Skeletal muscle satellite cell (primary cell): ENCODE measurements around the gene FKRP.
"Not testable (repeated sequence)": the region's sequence is repeated elsewhere in the genome, so short reads cannot be mapped to it uniquely, and the experiment has no call there.

Source experiments
- H3K27me3 ChIP-seq: 2 replicates; pipeline ENCODE4 v1.7.0; 2013; ENCODE audit warnings: low read length; ENCODE audit not compliant: control insufficient read depth, insufficient read depth
- H3K36me3 ChIP-seq: 2 replicates; pipeline ENCODE4 v1.7.0; 2013; ENCODE audit warnings: mild to moderate bottlenecking, control low read depth, low read length; ENCODE audit not compliant: insufficient read depth
- H3K4me1 ChIP-seq: 2 replicates; pipeline ENCODE4 v1.7.0; 2013; ENCODE audit warnings: low read length; ENCODE audit not compliant: control insufficient read depth, insufficient read depth
- H3K4me2 ChIP-seq: 2 replicates; pipeline ENCODE4 v1.7.0; 2013; ENCODE audit warnings: mild to moderate bottlenecking, low read length
- H3K4me3 ChIP-seq: 2 replicates; pipeline ENCODE4 v1.7.0; 2013; ENCODE audit warnings: low read length
- H3K9ac ChIP-seq: 2 replicates; pipeline ENCODE4 v1.7.0; 2013; ENCODE audit warnings: mild to moderate bottlenecking, low read depth, low read length, moderate library complexity
- H3K9me3 ChIP-seq: replicated peaks from 2 replicates; pipeline ENCODE4 v1.7.0; 2013; ENCODE audit warnings: mild to moderate bottlenecking, control low read depth, low read length

Gene FKRP

DNA sequence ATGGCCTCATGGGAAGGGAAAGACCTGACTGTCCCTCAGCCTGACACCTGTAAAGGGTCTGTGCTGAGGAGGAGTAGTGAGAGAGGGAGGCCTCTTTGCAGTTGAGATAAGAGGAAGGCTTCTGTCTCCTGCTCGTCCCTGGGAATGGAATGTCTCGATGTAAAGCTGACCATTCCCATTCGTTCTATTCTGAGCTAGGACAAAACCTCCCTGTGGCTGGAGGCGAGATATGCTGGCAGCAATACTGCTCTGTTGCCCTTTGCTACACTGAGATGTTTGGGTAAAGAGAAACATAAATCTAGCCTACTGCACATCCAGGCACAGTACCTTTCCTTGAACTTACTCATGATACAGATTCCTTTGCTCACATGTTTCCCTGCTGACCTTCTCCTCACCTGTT lies 22.9 kb downstream of the FKRP start:
- H3K4me3 ChIP-seq, H3K4me2 ChIP-seq: not testable (repeated sequence)

DNA sequence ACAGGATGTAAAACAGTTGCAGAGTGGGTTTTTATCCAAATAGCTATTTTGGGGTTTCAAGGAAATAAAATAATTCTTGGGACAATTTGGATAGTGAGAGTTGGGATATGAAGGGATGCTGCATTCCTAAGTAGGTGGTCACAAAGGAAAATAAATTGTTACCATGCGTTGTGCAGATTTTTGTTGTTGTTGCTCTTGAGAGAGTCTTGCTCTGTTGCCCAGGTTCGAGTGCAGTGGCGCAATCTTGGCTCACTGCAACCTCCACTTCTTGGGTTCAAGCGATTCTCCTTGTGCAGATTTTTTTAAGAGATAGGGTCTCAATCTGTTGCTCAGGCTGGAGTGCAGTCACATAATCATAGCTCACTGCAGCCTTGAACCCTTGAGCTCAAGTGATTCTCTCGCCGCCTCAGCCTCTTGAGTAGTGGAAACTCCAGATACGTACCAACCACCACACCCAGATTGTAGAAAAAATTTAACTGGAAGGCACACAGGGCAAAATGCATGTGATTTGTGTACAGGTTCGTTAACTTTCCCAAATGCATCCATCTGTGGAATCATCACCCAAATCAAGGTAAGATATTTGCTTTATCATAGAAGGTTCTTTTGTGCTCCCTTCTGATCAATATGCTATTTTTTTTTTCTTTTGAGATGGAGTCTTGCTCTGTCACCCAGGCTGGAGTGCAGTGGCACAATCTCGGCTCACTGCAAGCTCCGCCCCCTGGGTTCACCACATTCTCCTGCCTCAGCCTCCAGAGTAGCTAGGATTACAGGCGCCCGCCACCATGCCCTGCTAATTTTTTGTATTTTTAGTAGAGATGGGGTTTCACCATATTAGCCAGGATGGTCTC lies 26.5 kb downstream of the FKRP start:
- peaks cover 22% of the 10 kb centered on the region for H3K36me3 ChIP-seq
- no peaks in the 10 kb centered on the region for H3K9me3 ChIP-seq
- no peaks in the 10 kb centered on the region for H3K4me1 ChIP-seq
- no peaks in the 10 kb centered on the region for H3K27me3 ChIP-seq
- H3K9ac ChIP-seq, result no peak overlapping the region
- H3K4me3 ChIP-seq, result no peak overlapping the region
- no peak overlapping the region for H3K4me2 ChIP-seq

More for the DNA sequence above, 22.9 kb downstream of the FKRP start:
- H3K27me3 ChIP-seq, H3K36me3 ChIP-seq, H3K4me1 ChIP-seq, H3K9ac ChIP-seq, H3K9me3 ChIP-seq: not testable (repeated sequence)

DNA sequence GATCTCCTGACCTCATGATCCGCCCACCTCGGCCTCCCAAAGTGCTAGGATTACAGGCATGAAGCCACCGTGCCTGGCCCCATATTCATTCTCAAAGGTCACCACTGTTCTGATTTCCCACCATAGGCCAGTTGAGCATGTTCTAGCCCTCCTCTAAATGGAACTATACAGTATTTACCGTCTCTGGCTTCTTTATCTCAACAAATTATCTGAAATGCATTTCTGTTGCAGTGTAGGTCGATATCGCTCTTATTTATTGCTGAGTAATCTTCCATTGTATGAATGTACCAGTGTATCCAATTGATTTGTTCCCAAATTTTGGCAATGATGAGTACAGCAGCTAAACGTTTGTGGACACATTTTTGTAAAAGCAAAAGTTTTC lies 27.2 kb downstream of the FKRP start:
- no peak overlapping the region for H3K4me2 ChIP-seq
- H3K36me3 ChIP-seq, result peaks cover 27% of the 10 kb centered on the region
- H3K4me3 ChIP-seq, result no peak overlapping the region
- no peak overlapping the region for H3K9ac ChIP-seq
- no peaks in the 10 kb centered on the region for H3K4me1 ChIP-seq
- H3K27me3 ChIP-seq, result no peaks in the 10 kb centered on the region
- no peaks in the 10 kb centered on the region for H3K9me3 ChIP-seq

DNA sequence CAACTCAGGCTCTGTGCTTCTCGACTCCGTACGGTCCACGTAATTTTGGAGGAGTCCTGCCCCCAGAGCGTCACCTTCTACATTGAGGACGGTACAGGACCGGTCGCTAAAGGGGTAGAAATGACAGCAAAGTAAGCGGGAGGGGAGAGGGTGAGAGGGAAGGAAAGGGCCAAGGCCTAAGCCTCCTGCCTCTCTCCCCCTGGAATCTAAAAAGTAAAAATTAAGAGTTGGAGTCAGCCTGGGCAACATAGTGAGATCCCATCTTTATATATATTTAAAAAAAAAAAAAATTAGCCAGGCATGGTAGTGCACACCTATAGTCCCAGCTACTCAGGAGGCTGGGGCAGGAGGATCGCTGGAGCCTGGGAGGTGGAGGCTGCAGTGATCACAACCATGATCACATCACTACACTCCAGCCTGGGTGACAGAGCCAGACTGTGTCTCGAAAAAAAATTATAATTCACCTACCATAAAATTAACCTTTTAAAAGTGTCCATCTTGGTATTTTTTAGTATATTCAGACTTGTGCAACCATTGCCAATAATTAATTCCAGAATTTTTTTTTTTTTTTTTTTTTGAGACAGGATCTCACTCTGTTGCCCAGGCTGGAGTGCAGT lies 29.9 kb downstream of the FKRP start:
- Histone ChIP-seq H3K4me3 (no peak overlapping the region), H3K4me1 (no peaks in the 10 kb centered on the region), H3K36me3 (peaks cover 38% of the 10 kb centered on the region), H3K4me2 (no peak overlapping the region), H3K27me3 (no peaks in the 10 kb centered on the region), H3K9me3 (no peaks in the 10 kb centered on the region), H3K9ac (no peak overlapping the region)

DNA sequence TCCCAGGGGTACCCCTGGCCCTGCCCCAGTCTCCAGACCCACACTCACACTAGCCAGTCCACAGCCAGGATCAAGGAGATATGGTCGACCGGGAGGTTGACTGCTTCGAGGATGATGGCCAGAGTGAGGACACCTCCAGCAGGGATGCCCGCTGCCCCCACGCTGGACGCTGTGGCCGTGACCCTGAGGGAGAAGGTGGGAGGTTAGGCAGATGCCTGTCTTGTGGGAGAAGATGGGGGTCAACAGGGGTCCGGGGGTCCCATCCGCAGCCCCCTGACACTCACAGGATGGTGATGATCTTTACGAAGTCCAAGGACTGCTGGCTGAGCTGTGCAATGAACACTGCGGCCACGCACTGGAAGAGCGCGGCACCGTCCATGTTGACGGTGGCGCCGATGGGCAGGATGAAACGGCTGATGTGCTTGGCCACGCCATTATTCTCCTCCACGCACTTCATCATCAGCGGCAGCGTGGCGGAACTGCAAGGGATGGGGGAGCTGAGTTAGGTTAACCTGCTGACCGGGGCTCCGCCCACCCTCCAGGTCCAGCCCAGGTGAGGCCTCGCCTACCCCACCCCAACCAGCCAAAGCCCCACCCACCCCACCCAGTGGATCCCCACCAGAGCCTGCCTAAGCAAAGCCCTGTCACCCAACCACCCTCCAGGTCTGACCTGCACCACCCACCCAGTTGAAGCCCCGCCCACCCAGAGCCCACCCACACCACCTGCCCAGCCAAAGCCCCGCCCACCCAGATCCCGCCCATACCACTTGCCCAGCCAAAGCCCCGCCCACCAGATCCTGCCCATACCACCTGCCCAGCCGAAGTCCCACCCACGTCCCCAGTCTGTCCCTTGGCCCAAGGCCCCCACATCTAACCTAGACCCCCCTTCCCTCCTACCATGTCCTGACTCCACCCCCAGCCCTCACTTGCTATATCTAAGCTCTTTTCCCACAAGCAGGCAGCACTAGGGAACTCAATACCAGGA lies 31.4 kb downstream of the FKRP start:
- Histone ChIP-seq H3K9me3 (no peaks in the 10 kb centered on the region), H3K27me3 (no peaks in the 10 kb centered on the region), H3K4me1 (peaks cover 4% of the 10 kb centered on the region), H3K36me3 (peaks cover 44% of the 10 kb centered on the region), H3K4me2 (no peak overlapping the region), H3K9ac (no peak overlapping the region), H3K4me3 (no peak overlapping the region)

DNA sequence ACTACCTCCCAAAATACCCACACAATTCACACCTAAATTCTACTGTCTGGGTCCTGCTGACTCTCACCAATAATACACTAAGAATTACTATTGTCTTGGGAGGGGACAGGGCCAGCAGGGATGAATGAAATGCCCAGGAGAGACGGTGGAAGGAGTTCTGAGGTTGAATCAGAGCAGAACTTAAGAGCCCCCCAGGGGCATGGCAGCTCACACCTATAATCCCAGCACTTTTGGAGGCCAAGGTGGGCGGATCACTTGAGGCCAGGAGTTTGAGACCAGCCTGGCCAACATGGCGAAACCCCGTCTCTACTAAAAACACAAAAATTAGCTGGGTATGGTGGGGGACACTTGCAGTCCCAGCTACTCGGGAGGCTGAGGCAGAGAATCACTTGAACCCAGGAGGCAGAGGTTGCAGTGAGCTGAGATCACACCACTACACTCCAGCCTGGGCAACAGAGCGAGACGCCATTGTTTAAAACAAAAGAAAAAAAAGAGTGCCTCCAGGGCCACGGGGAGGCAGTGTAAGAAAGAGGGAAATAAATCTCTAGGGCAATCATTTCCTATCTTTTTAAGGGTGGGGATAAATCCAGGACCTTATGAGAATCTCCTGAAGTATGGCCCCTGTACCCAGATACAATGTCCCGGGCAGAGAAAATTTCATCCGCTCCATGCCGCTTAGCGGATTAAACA lies 32.2 kb downstream of the FKRP start:
- H3K9me3 ChIP-seq, result not testable (repeated sequence)

DNA sequence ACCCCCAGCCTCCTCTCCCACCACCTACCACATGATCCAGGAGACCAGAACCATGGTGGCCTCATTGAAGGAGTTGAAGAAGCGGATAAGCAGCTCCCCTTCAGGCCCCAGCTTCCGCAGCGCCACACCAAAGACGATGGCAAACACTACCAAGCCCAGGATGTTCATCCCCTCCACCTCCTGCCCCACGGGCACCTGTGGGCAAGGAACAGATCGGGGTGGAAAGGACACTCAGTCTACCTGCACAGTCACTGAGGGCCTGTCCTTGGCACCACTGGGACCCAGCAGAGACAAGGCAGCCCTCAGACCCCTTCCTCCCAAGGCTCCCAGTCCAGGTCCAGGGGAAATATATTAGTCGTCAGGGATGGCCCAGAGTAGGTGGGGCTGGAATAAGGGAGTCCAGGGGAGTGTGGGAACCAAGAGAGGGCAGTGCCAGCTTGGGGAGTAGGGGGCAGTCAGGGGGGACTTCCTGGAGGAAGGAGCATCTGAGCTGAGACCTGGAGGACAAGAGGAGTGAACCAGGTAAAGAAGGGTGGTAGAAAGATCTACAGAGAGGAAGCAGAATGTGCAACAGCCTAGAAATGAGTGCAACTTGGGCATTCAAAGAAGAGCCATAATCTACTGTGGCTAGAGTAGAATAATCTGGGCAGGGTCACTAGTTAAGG lies 36.6 kb downstream of the FKRP start:
- Histone ChIP-seq H3K4me3 (no peak overlapping the region), H3K27me3 (no peaks in the 10 kb centered on the region), H3K36me3 (peaks cover 43% of the 10 kb centered on the region), H3K9me3 (no peaks in the 10 kb centered on the region), H3K4me2 (no peak overlapping the region), H3K9ac (no peak overlapping the region), H3K4me1 (peaks cover 28% of the 10 kb centered on the region)

More for the DNA sequence above, 32.2 kb downstream of the FKRP start:
- peaks cover 53% of the 10 kb centered on the region for H3K36me3 ChIP-seq
- not testable (repeated sequence) for H3K27me3 ChIP-seq, H3K4me3 ChIP-seq, H3K4me2 ChIP-seq, H3K4me1 ChIP-seq, H3K9ac ChIP-seq

DNA sequence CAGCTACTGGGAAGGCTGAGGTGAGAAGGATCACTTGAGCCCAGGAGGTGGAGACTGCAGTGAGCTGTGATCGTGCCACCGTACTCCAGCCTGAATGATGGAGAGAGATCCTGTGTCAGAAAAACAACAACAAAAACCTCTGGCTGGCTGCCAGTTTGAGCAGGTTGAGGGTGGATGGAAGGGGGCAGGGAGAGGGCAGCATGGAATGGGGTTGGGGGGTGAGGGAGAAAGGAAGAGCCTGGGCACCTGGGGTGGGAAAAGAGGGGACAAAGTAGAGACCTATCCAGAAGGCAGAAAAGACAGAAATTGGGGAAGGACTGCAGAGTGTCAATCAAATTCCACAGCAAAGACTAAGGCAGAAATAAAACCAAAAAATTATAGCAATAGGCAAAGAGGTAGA lies 37.8 kb downstream of the FKRP start:
- Histone ChIP-seq H3K9ac (no peak overlapping the region), H3K4me1 (peaks cover 28% of the 10 kb centered on the region), H3K4me2 (peak overlapping the region; percentile 93), H3K9me3 (no peaks in the 10 kb centered on the region), H3K27me3 (no peaks in the 10 kb centered on the region), H3K4me3 (no peak overlapping the region), H3K36me3 (peaks cover 33% of the 10 kb centered on the region)

DNA sequence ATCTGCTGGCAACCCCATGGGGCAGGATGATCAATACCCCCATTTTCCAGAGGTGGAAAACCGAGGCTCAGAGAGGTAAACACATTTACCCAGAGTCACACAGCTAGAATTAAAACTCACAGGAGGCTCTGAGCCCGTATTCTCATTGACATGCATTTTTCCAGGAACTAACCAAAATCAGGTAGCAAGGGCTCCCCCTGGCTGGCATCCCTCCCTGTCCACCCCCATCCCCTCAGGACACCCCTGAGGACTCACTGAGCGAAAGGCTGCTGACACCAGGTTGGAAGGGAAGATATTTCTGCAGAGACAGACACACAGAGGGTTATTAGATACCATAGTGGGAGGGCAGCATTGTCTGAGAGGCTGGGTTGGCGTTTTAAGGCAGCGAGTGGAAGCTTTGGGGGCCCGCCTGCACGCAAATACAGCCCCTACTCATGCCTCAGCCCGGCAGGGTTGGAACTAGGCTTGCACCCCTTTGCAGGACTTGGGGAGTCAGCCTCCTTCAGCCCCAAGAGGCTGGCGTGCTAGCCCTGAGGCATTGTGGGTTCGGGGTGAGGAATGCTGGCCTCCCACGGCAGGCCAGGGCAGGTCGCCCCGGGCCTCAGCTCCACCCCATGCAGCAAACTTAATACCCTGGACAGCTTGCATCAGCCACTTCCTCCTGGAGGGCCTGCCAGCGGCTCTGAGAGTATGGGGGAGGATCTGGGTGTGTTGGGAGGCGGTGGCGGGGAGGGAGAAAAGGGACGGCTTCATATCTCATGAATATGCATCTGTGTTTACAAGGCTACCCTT lies 38.6 kb downstream of the FKRP start:
- H3K9ac ChIP-seq, result peak overlapping the region; percentile 92
- no peaks in the 10 kb centered on the region for H3K27me3 ChIP-seq
- no peaks in the 10 kb centered on the region for H3K9me3 ChIP-seq
- H3K36me3 ChIP-seq, result peaks cover 29% of the 10 kb centered on the region
- peak overlapping the region; percentile 84 for H3K4me3 ChIP-seq
- H3K4me2 ChIP-seq, result peak overlapping the region; percentile 93
- peaks cover 28% of the 10 kb centered on the region for H3K4me1 ChIP-seq
